ENCODE measurements around the gene CTSO. TPM values are rescaled to one million over a fixed set of nuclear protein-coding genes. Genes with fewer than 3 reads are reported as not detected.

The CTSO gene
- total RNA-seq, 1 experiment from 2014 or later, result 0.57 TPM

- Histone ChIP-seq H3K4me1 (ENCODE audit: control insufficient read depth in 1 of 2, insufficient read depth in 2 of 2, low read length in 2 of 2) (no peaks in the 10 kb centered on the region), H2AFZ (ENCODE audit: low read depth, low read length, poor library complexity, severe bottlenecking) (no peak overlapping the region), H3K4me2 (ENCODE audit: low read length) (no peak overlapping the region), H3K79me2 (ENCODE audit: insufficient read depth, low read length) (no peaks in the 10 kb centered on the region), H3K9me2 (ENCODE audit: insufficient read depth) (no peaks in the 10 kb centered on the region), H3K9ac (ENCODE audit: low read length) (no peak overlapping the region), H3K27me3 (ENCODE audit: insufficient read depth, low read length) (no peaks in the 10 kb centered on the region), H3K9me3 (ENCODE audit: control insufficient read depth in 1 of 2, insufficient read depth in 1 of 2, low read depth in 1 of 2, low read length in 2 of 2) (no peaks in the 10 kb centered on the region), H3K4me3 (replicated peaks in 1 of 2; ENCODE audit: low read depth in 1 of 2, low read length in 2 of 2) (no peak overlapping the region), H4K20me1 (ENCODE audit: insufficient read depth) (no peaks in the 10 kb centered on the region), H3K27ac (ENCODE audit: low read depth, low read length) (no peak overlapping the region), H3K36me3 (ENCODE audit: control insufficient read depth in 1 of 2, insufficient read depth in 2 of 2, low read length in 2 of 2) (no peaks in the 10 kb centered on the region)
- ChIA-PET CTCF (no interaction called here), RAD21 (ENCODE audit: low non-redundant PET in 1 of 2, low total read pairs in 2 of 2, uncharacterized antibody in 2 of 2, unreplicated experiment in 2 of 2) (no interaction called here), POLR2A (no interaction called here)
- no peak for TF ChIP-seq ELF1 (IDR thresholded peaks at IDR 0.05; ENCODE audit: borderline replicate concordance, low read depth)
- TF ChIP-seq ATF3 (IDR thresholded peaks at IDR 0.05), result no peak
- no peak for TF ChIP-seq CTCF (IDR thresholded peaks at IDR 0.05 in 2 of 3, conservative IDR thresholded peaks at IDR 0.05 in 1 of 3; ENCODE audit: borderline replicate concordance in 1 of 3, insufficient read depth in 1 of 3, low read depth in 2 of 3, low read length in 2 of 3)
- no peak for TF ChIP-seq TCF7L2 (IDR thresholded peaks at IDR 0.05; ENCODE audit: borderline replicate concordance, extremely low read depth, insufficient read depth, insufficient read length)
- TF ChIP-seq EZH2phosphoT487 (IDR thresholded peaks at IDR 0.05; ENCODE audit: borderline replicate concordance), result no peak
- no peak for TF ChIP-seq JUND (IDR thresholded peaks at IDR 0.05)
- TF ChIP-seq CEBPB (IDR thresholded peaks at IDR 0.05; ENCODE audit: low read depth), result no peak
- no peak for TF ChIP-seq FOSL1 (IDR thresholded peaks at IDR 0.05; ENCODE audit: low read depth)
- no peak for TF ChIP-seq ZBTB33 (IDR thresholded peaks at IDR 0.05; ENCODE audit: extremely low read depth, insufficient replicate concordance, low read length)
- TF ChIP-seq YY1 (IDR thresholded peaks at IDR 0.05; ENCODE audit: extremely low read depth, insufficient replicate concordance, low read depth, low read length), result no peak
- TF ChIP-seq EGR1 (IDR thresholded peaks at IDR 0.05; ENCODE audit: low read depth), result no peak
- TF ChIP-seq EZH2 (IDR thresholded peaks at IDR 0.05), result no peak
- TF ChIP-seq MAX (IDR thresholded peaks at IDR 0.05), result no peak
- TF ChIP-seq ZFX (IDR thresholded peaks at IDR 0.05), result no peak
- ATAC-seq, result no peak
- intact Hi-C loops (cut with micrococcal nuclease), result no loop called here
- no TSS peak for BruUV-seq (replicated peaks)
- no peak for DNase-seq (ENCODE audit: low read depth, low spot score)
Observed at GRCh38 chr4:155875878-155876277, 77.8 kb downstream of the CTSO start.

Other genes with a start within 250 kb of the CTSO start
- not detected for gene GUCY1B1, start 194.8 kb downstream of the CTSO start, total RNA-seq (2021; ENCODE audit: unreplicated experiment)
- gene ASIC5, start 87.6 kb downstream of the CTSO start, total RNA-seq (2021; ENCODE audit: unreplicated experiment), result not detected
- 0.27 TPM for gene TDO2, start 50.2 kb downstream of the CTSO start, total RNA-seq (2021; ENCODE audit: unreplicated experiment)

All from HCT116 (cell line).